GM19351 (cell line): ENCODE data around the gene ZDHHC24.

Experiments used
- ATAC-seq: cut with Tn5 transposase; IDR thresholded peaks from one replicate; pipeline ENCODE4 v1.9.1; 2021; ENCODE audit warnings: mild to moderate bottlenecking, moderate library complexity; ENCODE audit not compliant: unreplicated experiment

Gene ZDHHC24

DNA sequence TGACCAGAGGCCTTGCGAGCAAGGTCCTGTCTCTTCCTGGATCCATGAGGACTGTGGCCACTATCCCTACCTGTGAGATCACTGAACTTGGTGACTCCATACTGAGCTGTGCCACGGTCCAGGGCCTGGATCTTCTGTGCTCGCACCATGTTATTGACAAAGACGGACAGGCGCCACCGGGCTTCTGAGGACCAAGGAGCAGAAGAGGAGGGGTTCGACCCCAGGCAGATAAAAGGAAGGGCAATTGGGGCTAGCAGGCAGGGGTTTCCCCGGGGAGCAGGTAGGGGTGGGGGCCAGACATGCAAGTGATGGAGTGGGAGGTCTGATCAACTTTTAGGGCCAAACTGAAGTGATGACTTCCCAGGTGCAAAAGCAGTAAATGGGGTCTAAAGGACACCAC lies 20.4 kb upstream of the ZDHHC24 start:
- ATAC-seq: no peak

DNA sequence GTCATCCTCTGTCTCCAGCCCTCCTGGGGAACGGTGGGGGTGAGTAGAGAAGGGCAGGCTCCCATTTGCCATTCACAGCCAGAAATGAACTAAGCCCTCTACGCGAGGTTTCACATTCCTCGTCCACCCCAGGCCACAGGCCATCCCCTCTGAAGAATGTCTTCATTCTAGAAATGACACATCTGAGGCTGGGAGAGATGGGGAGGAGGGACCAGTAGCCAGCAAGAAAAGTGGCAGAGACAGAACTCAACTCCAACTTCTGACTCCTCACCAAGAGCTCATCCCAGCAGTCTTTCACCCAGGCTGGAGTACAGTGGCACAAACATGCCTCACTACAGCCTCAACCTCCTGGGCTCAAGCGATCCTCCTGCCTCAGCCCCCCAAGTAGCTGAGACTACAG lies 19.1 kb upstream of the ZDHHC24 start:
- no peak for ATAC-seq

DNA sequence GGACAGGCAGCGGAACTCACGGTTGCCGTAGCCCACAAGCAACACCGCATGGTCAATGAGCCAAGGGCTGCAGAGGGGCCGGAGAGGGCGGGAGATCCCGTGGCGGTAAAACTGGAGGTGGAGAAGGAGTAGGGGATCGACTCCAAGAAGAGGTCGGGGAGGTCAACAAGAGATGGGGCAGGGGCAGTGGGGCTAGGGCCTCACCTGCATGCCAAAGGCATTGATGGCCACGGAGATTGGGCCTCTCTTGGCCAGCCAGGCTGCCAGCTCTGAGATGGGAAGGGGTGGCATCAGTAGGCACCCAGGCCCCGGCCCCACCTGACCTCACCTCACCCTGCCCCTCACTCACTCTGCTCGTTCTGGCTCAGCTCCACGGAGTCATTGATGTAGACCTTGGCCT lies 18.7 kb upstream of the ZDHHC24 start:
- no peak for ATAC-seq

DNA sequence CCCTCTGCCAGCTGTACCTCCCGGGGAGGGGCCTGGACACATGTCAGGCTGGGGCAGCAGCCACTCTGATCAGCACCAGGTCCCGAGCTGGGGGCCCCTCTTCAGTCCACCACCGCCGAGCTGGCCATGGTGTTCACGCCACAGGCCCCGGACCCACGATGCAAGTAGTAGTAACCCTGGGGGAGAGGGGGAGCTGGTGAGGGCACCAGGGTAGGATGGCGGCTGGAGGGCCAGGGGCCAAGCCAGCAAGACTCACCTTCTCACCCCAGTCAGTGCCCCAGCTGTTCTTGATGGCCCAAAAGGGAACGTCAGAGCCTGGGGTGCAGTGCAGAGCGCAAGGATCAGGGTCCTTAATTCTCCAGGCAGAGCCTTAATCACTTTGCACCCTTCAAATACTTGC lies 18.0 kb upstream of the ZDHHC24 start:
- no peak for ATAC-seq

DNA sequence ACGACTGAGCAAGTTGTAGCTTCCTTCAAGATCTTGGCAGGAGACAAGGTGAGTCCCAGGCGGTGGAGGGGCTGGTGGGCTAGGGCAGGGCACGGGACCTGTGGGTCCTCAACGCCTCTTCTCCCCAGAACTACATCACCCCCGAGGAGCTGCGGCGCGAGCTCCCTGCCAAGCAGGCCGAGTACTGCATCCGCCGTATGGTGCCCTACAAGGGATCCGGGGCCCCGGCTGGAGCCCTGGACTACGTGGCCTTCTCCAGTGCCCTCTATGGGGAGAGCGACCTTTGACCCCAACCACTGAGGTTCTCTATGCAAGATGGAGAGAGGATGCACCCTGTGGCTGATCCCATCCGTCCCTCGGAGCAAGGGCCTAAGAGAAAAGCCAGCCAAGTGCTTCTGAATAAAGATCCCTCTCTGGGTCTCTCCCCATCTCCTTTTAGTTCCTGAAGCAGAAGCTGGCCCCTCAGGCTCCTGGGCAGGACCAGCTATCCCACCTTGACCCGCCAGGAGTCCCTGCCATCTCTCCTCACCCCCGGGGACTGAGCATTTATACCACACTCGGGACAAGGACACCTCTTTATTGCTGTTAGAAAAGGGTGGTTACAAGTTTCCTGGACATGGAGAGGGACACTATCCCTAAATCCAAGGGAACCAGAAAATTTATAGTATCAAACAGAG lies 17.2 kb upstream of the ZDHHC24 start:
- no peak for ATAC-seq

DNA sequence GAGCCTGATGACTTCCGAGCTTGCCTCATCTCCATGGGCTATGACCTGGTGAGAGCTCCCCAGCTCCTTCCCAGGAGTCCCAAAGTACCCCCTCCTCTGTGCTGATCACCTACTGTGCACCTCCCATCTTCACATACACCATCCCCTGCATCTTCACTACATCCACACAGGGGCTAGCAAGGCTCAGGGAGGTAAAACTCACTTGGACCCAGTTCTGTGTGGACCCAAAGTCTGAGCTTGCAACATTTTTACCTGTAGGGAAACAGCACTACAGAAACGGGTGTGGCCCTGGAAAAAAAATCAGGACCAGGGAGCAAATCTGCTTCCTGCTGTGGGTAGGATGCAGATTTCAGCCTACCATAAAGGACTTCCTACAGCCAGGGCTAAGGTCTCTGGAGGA lies 16.4 kb upstream of the ZDHHC24 start:
- ATAC-seq: no peak

DNA sequence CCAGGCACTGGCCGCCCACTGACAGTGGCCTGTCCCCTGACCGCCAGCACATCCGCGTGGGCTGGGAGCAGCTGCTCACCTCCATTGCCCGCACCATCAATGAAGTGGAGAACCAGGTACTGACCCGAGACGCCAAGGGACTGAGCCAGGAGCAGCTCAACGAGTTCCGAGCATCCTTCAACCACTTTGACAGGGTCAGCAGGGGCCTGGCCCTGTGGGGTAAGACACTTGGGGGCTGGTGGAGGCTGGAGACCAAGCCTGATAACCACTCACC lies 16.1 kb upstream of the ZDHHC24 start:
- no peak for ATAC-seq

DNA sequence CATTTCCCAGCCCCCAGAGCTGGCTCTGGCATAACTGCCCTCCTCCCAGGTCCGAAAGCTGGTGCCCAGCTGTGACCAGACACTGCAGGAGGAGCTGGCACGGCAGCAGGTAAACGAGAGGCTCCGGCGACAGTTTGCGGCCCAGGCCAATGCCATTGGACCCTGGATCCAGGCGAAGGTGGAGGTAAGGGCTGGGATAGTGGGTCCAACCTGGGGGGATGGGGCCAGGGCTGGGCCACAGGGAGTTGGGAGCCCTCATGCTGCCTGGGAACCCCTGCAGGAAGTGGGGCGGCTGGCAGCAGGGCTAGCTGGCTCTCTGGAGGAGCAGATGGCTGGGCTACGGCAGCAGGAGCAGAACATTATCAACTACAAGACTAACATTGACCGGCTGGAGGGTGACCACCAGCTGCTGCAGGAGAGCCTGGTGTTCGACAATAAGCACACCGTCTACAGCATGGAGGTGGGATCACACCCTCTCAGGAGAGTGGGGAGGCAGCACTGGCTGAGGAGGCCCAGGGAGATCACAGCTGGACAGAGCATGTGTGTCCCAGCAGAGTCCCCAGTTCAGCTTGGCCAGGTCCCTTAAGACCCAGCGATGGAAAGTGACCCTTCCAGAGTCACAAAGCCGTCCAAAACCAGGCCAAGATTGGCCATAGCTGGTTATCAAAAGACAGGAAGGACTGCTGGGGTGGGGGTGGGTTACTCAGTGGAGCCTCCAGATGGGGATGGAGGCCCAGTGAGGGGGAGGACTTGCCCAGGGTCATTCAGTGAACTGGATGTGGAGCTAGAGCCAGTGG lies 15.5 kb upstream of the ZDHHC24 start:
- no peak for ATAC-seq

DNA sequence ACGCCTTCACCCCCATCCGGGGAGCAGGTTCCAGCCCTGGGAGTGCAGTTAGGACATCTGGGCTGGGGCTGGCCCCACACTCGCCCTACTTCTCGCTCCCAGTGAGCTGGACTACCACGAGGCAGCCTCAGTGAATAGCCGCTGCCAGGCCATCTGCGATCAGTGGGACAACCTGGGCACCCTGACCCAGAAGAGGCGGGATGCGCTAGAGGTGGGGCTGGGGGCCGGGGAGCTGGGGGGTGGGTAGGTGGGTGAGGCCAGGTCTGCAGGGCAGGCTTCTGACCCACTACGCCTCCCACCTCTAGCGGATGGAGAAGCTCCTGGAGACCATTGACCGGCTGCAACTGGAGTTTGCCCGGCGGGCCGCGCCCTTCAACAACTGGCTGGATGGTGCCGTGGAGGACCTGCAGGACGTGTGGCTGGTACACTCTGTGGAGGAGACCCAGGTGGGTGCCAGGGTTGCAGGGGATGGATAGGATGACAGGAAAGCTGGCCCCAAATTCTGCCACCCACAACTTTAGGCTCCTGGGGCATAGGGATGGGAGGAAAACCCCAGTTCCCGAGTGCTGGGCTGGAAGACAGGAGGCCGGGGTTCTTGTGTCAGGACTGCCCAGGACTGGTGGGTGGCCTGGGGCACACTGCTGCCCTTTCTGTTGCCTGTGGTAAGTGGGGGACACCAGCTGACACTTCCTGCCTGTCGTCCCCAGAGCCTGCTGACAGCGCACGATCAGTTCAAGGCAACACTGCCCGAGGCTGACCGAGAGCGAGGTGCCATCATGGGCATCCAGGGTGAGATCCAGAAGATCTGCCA lies 14.2 kb upstream of the ZDHHC24 start:
- ATAC-seq: no peak

DNA sequence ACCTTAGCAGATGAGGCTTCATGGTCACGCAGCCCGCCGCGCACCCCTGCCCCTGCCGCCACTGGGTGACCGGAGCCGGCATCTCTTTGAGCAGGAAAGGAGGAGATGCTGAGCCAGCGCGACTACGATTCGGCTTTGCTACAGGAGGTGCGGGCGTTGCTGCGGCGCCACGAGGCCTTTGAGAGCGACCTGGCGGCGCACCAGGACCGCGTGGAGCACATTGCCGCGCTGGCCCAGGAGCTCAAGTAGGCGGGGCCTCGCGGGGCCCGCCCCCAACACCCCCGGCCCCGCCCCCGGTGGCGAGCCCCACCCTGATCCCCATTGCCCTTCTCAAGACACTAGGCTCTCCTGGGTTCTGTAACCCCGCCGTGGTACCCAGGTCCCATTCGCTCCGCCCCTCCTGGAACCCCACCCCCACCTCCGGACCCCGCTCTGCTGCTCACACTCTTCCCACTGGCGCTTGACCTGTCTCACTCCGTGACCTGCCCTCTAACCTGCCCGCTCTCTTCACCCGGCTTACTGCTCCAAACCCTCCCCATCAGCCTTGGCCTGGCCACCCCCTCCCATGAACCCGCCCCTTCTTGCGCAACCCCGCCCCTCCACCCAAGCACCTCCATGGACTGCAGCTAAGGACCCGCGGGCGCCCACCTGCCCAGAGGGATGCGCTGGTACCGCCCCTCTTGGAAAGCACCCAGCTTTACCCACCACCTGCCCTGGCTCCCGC lies 13.5 kb upstream of the ZDHHC24 start:
- ATAC-seq: no peak

DNA sequence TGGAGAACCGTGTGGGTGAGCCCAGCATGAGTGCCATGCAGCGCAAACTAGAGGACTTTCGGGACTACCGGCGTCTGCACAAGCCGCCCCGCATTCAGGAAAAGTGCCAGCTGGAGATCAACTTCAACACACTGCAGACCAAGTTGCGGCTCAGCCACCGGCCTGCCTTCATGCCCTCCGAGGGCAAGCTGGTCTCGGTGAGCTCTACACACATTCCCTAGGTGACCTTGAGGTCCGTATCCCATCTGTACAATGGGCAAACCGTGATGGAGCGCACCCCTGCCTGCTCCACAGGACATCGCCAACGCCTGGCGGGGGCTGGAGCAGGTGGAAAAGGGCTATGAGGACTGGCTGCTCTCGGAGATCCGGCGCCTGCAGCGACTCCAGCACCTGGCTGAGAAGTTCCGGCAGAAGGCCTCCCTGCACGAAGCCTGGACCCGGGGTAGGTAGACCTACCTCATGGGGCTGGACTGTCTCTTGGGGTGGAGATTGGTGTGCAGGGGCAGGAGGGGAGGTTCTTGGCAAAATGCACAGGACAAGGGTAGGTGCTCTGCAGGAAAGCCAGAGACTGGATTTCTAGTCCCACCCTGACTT lies 12.0 kb upstream of the ZDHHC24 start:
- no peak for ATAC-seq

DNA sequence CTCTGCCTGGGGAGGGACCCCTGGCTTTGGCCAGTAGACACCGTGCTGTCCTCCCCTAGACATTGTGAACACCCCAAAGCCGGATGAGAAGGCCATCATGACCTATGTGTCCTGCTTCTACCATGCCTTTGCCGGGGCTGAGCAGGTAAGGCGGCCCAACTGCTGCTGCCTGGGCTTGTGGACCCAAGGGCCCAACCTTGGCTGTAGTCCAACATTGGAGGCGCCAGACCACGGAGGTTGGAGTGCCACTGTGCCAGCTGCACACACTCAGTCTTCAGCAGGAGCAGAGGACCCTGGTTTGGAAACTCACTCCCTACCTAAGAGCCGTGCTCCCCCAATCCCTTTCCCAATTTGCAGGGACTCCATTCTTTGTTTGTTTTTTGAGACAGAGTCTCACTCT lies 10.2 kb upstream of the ZDHHC24 start:
- ATAC-seq: no peak

DNA sequence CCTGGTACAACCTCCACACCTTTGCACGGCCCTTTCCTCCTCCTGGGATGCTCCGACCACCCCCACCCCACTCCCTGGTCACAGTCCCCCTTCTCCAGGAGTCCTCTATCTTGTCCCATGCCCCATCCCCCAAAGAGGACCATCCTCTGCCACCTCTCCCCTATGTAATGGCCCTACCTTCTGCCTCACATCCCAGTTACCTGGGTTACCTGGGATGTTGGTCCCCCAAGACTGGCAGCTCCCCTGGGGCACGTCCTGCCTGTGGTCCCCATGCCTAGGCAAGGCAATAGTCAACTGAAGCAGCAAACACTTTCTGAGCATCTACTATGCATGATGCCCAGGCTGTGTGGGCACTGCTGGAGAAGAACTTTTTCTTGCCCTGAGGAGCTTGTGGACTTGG lies 9.6 kb upstream of the ZDHHC24 start:
- ATAC-seq: no peak

DNA sequence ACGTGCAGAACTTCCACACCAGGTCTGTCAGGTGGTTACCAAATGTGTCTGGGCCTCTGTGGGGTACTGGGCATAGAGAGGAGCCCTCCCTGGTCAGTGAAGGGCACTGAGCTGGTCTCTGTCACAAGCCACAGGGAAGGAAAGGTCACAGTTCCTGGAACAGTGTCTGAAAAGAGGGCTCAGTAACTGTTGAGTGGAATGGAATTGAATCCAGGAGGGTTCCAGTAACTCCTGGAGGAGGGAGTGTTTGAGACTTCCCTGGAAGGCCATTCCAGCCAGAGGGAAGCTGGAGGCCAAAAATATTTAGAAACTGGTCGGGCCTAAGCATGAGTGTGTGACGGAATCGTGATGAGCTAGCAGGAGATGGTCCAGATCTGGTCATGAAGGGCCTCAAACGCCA lies 8.8 kb upstream of the ZDHHC24 start:
- no peak for ATAC-seq

DNA sequence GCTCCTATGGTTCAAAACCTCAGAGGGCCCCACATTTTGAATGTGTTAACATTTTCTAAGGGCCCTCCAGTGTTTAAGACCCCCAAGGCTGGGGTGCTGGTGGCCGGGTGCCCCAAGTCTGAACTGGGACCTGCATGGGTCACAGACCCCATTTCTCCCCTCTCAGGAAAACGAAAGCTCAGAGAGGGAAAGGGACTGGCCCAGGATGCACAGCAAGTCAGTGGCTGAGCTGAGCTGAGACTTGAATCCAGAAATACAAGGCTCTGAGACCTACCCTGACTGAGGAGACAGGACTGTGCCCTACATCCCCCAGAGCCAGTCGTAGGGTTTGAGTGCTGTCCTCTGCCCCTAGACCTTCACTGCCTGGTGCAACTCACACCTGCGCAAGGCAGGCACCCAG lies 5.0 kb upstream of the ZDHHC24 start:
- ATAC-seq: no peak

DNA sequence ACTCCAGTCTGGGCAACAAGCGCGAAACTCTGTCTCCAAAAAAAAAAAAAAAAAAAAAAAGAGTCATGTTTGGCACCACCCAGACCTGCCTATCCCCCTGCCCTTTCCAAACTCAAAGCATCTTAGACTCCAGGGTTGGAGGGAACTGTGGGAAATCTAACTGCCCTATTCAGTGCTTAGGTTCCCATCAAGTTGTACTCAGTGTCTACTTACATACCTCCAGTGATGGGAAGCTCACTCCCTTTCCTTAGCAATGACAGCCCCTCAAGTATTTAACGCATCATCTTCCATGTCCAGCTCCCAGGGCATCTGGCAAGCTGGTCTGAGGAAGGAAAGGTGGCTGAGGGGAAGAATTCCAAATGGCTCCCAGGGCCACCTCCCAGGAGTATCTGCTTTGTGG lies 3.8 kb upstream of the ZDHHC24 start:
- no peak for ATAC-seq

DNA sequence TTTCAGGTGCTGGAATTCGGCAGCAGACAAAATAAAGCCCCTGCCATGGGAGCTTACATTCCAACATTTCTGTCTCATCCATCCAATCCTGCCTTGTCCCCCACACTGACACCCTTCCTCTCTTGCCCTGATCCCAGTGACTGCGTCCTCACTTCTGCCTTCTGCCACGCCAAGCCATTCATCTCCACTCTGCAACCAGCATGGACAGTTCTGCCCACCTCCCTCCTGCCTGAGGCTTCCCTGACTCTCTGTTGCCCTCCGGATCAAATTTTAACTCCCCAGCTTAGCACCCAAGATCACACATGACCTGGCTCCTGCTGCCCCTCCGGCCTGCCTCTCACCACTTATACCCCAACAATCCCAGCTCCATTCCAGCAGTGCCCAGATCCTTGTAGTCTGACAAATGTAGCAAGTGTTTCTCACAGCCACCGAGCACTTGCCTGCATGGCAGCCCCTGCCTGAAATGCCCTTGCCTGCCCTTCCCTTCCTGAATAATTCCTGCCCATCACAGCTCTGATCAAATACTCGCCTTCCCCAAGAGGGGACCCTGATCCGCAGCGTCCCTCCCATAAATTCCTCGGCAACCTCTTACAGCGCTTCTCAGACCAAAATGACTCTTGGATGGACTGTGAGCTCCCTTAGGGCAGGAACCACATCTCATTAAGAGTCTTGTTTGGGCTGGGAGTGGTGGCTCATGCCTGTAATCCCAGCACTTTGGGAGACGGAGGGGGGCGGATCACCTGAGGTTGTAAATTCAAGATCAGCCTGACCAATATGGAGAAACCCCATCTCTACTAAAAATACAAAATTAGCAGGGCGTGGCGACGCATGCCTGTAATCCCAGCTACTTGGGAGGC lies 3.2 kb upstream of the ZDHHC24 start:
- no peak for ATAC-seq

DNA sequence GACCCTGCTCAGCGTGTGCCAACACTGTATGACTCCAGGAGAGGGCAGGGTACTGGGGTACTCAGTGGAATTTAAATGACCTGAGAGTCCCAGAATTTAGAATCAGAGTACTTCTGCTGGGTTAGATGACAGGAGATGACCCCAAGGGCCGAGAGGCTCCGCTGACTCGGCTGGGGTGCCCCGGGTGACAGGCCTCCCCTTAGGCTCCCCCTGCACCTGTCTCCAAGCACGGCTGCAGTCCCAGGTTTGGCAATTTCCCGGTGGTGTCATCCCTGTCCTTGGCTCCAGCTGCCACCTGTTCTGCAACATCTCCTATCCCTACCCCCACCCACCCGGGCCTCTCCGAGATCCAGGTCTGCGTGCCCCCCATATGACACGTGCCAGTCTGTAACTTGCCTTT lies 2.2 kb upstream of the ZDHHC24 start:
- no peak for ATAC-seq

DNA sequence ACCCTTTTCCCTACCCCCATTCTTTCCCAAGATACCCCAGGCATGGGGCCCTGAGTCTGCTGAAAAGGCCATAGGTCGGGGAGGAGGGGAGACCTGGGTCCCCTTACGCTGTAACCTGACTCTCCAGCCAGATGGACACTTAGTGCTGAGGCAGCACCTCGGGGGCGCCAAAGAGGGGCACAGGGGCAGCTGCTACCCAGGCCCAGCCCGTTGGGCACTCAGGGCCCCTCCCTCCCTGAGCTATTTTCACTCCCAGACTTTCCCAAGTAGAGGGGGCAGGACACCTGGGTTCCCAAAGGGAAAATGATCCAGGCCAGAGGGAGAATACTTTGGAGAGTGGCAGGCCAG lies 1.8 kb upstream of the ZDHHC24 start:
- ATAC-seq: no peak

DNA sequence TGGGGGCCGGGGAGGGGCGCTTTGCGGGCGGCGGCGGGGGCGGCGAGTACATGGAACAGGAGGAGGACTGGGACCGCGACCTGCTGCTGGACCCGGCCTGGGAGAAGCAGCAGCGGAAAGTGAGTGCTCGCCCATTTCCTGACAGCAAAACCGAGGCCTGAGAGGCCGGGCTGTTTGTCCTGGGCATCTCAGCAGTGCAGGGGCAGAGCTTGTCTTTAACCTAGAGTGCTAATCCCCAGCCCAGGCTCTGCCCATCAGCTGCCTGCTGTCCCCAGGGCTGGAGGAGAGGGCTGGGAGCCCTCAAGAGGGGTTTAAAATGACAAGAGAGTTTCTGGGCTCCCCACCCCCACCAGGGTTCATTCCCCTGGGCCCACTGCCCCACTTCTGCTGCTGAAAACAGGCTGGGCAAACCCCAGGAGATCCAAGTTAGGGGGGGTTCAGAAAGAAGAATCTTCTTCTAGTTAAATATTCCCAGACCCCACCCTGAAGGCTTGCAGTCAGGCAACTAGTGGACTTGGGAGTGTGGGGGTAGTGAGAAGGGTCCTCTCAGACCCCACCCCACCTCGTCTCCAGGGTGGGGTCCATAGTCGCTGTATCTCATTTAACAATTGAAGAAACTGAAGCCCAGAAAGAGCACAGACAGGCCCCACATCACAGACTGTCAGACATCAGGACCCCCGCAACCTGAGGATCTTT lies 1.3 kb upstream of the ZDHHC24 start:
- no peak for ATAC-seq
